Fibroblast of upper back skin (primary cell): ENCODE results near the gene SNX33.

Experiments used
- DNase-seq: peaks from one replicate; pipeline ENCODE4 v3.0.0-alpha.2; 2013

Gene SNX33

DNA sequence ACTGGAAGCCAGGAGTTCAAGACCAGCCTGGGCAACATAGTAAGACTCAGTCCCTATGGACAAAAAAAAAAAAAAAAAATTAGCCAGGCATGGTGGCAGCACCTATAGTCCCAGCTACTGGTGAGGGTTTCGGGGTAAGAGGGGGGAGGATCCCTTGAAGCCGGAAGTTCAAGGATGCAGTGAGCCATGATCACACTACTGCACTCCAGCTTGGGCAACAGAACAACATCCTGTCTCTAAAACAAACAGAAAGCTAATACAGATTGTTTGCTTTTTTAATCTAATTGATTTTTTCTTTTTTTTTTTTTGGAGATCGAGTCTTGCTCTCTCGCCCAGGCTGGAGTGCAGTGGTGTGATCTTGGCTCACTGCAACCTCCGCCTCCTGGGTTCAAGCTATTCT lies 6.1 kb upstream of the SNX33 start:
- DNase-seq, result no peak

DNA sequence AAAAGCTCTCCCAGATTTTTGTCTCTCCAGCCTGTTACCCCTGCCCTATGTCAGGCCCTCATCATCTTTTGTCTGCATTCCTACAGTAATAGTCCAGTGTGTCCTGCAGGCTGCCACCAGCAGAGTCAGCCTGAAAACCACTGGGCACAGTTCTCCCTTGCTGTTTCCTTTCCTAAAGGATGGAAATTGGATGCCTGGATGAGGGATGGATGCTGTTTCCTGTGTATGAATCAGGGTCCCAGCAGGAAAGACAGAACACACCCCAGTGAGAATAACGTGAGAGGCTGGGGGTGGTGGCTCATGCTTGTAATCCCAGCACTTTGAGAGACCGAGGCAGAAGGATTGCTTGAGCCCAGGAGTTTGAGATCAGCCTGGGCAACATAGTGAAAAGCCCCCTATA lies 3.3 kb upstream of the SNX33 start:
- peak; percentile 43 for DNase-seq

DNA sequence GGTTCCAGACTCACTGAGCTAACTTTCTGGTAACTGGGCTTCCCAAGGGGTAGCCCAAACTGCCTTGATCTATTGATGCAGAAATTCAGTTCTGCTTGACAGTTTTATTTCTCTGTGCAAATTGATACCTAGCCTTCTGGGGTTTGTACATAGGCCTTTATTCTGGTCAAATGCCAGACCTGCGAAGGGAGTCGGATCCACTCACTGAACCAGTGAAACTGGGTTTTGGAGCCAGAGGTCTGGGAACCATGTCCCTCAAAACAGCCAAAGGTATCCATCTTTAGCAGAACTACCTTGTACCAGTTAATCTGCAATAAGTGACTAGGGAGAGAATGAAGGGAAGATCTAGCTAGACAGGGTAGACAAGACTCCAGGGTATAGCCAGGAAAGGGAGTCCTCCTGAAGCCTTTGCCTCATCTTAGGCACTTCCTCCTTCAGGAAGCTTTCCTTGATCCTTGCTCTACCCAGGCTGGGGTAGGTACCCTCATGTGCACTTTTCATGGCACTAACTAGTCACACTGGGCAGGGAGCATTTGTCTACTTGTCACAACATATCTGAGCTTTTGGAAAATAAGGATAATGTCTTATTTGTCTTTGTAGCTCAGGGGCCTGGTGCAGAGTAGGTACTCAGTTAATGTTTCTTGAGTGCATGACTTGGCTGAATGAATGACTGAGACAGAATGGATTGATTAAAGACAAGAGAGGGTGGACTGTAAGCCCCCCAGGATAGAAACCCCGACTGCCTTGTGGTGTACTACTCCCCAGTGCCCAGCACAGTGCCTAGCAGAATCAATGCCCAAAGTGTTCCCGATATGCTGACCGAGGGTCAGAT lies 1.4 kb upstream of the SNX33 start:
- no peak for DNase-seq

DNA sequence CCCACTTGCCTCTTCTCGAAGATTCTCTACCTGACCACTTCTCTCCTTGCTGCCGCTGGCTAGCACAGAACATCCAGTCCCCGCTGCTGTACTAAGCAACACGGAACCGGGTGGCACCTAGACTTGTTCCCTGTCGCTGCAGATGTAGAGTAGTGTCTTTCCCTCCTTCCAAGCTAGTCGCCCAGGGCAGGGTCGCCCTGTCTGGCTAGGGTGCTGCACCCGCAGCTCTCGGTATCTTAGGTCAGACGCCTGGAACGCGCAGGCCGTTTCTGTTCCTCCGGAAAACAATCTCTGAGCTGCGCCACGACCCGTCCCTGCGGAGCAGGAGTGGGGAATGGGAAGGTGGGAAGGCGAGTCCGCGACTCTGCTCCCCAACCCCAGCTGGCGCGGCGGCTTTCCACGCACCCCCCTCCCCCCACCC lies 758 bp upstream of the SNX33 start:
- no peak for DNase-seq

DNA sequence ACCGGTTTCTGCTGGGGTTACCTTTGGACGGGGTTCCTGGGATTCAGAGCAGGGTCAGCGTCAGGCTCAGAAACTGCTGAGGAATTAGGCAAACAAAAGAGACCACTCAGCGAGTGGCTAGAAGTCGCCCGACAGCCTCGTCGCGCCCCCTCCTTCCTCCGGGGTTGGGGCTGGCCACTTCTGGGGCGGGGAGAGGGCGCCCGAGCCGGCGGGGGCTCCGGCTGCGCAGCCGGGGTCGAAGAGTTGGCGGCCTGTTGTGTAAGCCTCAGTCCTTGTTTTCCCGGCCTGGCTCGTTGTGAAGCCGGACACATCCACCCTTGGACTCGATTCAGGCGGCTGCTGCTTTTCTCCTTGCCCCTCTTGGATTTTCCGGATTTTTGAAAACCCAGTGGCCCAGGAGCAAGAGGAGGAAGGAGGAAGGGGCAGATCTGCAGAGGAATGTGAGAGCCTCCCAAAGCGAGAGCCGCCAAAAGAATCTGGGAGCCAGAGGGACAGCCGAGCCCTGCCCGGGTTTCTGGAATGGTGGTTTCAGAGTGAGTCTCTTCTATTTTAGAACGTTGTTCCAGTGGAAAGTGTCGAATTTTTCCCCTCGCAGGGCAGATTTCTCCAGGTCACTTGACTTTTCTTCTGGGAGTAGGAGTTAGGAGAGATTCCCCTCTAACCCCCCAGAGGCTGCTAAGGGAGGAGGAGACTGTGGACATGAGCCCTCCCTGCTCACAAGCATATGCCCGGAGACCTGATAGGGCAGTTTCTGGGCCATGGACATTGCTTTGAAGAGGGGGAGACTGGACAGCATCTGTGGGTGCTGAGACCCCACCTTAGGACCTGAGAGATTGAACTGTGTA lies 666 bp downstream of the SNX33 start:
- DNase-seq, result peak; percentile 37

DNA sequence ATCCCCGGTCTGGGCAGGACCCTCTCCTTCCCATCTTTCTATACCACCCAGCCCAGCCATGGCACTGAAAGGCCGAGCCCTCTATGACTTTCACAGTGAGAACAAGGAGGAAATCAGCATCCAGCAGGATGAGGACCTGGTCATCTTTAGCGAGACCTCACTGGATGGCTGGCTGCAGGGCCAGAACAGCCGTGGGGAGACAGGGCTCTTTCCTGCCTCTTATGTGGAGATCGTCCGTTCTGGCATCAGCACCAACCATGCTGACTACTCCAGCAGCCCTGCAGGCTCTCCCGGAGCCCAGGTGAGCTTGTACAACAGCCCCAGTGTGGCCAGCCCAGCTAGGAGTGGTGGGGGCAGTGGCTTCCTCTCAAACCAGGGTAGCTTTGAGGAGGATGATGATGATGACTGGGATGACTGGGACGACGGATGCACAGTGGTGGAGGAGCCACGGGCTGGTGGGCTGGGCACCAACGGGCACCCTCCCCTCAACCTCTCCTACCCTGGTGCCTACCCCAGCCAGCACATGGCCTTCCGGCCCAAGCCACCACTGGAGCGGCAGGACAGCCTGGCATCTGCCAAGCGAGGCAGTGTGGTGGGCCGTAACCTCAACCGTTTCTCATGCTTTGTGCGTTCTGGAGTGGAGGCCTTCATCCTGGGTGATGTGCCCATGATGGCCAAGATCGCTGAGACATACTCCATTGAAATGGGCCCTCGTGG lies 1.5 kb downstream of the SNX33 start:
- DNase-seq, result no peak

DNA sequence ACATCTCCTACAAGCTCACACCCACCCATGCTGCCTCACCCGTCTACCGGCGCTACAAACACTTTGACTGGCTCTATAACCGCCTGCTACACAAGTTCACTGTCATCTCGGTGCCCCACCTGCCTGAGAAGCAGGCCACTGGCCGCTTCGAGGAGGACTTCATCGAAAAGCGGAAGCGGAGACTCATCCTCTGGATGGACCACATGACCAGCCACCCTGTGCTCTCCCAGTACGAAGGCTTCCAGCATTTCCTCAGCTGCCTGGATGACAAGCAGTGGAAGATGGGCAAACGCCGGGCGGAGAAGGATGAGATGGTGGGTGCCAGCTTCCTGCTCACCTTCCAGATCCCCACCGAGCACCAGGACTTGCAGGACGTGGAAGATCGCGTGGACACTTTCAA lies 2.1 kb downstream of the SNX33 start:
- no peak for DNase-seq

DNA sequence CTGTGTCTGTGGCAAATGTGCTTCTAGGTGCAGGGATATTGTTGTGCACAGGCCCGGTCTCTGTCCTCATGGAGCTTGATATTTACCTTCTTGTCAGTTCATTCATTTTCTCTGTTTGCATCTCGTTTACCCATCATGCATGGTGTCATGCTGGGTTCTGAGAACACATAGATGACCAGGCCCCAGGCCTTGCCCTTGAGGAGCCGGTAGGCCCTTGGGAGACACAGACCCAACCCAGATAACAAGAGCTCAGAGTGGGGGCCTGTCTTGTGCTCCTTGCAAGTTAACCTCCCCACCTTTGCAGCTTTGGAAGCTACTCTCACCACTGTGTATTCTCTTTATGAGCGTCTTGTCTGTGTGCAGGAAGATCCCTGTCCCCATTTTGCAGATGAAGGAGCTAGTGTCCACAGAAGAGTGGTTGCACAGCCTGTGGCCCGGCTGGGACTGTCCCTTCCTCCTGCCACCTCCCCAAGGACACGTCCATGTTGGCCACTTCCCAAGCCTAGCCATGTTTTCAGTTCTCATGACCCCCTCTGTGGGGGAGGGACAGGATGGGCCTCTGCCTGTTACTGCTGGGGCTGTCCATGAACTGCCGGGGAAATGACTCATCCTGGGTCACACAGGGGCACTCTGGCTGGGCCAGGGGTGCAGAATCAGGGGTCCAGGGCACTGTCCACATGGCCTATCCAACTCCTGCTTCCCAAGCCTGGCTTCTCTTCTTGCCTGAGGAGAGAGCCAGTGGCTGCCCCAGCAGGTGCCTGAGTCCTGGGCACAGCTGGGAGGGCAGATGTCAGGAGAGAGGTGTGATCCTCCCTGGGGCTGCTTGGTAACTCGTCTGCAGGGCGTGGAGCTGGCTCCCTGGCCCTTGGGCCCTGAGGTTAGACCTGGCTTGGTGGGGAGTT lies 3.4 kb downstream of the SNX33 start:
- no peak for DNase-seq

DNA sequence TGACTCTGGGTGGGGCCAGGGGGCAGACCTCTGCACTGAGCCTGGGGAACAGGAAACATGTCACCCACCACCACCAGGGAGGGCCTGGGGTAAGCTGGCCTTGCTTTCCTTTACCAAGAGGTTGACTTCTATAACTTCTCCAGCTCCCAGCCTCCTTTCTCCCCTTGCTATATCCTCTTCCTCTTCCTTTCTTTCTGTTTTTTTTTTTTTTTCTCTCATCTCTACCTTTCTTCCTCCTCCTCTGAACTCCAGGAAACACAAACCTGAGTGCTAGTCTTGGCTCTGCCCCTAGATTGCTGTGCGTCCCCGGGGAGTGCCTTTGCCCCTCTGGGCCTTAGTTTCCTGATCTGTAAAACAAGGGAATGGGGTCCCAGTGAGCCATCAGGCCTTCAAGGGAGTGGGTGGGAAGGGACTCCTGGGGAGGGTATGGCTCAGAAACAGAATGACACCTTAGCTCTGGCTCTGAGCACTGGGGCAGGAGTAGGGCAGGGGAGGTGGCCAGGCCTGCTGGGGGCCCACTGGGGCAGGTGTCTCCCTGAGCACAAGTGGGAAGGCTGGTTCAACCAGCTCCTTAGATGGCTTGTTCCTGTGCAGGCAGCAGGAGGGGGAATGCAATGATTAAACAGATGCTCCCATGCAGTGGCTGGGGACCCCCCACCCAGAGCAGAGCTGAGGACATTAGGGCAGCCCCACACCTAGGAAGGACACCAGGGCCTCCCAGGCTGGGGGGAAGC lies 4.3 kb downstream of the SNX33 start:
- no peak for DNase-seq

DNA sequence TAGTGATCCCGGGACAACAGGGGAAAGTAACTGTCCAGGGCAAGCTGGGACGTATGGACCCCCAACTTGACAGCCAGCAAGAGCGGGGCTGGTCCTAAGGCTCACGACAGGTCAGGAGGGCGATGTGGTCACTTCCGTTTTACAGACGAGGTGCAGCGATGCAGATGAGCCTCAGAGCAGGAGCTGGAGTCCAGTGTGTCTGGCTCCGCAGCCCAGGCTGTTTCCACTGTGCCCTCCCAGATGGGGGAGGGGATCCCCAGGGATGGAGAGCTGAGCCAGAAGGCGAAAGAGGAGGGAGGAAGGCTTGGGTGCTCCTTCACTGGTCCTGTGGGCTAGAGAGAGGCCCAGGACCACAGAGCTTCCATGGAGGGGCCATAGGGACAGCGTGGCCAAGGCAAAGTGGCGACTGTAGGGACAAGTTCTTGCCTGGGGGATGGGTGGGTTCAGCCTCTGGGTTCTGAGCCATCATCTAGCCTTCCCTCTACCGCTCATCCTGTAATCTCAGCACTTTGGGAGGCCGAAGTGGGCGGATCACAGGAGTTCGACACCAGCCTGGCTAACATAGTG lies 5.7 kb downstream of the SNX33 start:
- no peak for DNase-seq

DNA sequence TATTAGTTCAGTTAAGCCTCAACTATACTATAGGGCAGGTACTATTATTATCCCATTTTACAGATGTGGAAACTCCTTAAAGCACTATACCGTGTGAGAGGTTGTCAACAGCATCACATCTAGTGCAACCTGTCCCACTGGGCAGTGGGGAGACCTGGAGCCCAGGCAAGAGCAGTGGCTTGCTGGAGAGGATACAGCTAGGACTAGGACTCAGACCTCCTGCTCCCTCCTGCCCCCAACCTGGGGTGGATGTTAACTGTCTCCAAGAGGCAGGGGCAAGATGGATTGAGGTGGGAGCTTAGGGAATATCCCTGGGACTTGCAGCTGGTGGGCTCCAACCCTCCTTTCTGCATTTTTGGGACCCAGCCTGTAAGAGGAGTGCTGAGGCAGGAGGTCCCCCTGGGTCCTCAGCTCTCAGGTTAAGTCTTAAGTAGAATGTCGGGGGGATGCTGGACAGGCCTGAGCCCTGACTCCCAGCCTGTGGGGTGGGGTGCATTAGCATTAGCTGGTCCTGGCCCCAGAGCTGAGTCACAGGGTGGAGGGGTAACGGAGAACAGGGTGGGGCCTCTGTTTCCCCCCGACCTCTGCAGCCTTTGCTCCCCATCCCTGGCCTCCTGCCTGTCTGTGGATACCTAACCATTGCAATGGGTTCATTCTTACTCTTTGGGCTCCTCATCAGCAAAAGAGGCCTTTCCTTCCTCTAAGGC lies 6.6 kb downstream of the SNX33 start:
- no peak for DNase-seq

DNA sequence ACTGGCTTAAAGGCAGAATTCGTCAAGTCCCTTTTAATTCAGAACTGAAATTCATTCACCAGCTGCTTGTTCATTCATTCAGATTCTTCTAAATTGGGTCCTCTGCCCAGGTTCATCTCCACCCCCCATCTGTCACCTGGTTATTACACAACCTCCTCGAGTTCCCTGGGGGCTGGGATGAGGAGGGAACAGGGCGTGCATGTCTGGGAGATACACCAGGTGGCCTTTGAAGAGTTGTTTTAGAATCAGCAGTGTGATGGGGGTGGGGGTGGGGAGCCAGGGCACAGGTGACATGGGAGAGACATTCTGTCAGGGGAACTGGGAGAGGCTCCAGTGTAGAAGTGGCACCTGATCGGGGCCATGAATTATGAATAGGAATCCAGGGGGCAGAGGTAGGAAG lies 8.2 kb downstream of the SNX33 start:
- DNase-seq, result no peak

DNA sequence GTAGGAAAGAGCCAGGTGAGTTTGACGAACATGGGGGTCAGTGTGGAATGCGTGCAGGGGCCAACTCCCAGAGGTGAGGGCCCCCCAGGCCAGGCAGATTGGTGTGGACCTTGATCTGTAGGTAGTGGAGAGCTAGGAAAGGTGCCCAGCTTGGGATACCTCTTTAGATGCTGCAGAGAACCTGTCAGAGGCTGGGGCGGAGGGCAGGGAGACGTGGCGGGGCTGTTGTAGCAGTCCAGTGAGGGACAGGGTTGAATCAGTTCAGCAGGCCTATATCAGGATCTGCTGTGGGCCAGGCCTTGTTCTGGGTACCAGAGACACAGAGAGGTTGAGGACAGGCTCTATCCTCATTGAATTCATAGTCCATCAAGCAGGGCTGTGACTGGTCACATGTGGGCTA lies 8.6 kb downstream of the SNX33 start:
- DNase-seq, result no peak

DNA sequence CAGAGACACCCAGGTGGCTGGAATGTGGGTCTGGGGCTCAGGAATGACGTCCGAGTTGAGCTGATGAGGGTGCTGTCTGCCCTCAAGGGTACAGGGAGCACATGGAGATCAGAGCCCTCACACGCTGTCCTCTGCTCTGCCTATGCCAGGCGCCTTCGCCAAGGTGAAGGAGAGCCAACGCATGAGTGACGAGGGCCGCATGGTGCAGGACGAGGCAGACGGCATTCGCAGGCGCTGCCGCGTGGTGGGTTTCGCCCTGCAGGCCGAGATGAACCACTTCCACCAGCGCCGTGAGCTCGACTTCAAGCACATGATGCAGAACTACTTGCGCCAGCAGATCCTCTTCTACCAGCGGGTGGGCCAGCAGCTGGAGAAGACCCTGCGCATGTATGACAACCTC lies 9.1 kb downstream of the SNX33 start:
- no peak for DNase-seq

DNA sequence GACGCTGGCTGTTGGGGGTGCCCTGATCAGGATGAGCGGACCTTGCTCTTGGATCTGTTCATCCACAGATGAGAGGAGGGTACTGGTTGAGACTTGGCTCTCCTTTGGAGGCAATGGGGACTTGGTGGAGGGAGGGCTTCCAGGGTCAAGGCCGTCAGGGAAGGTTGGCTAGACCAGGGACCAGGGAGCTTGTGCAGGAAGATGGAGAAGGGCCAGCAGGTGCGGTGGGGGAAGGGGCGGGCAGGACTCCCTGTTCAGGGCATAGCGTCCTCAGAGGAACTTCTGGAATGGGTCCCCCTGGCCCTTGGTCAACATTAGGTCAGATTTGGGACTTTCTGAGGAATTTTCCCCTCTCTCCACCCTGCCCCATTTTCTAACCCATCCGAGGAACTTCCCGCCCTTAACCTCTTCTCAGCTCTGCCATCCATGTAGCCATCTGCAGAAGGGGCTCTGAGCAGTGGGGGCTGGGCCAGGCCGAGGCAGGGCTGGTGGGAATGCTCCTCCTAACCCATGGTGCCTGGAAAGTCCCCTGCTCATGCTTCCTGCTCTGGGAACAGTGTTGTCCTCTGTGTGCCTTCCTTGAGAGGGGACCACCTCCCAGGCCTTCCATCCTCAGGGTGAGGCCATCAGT lies 11.5 kb downstream of the SNX33 start:
- no peak for DNase-seq

DNA sequence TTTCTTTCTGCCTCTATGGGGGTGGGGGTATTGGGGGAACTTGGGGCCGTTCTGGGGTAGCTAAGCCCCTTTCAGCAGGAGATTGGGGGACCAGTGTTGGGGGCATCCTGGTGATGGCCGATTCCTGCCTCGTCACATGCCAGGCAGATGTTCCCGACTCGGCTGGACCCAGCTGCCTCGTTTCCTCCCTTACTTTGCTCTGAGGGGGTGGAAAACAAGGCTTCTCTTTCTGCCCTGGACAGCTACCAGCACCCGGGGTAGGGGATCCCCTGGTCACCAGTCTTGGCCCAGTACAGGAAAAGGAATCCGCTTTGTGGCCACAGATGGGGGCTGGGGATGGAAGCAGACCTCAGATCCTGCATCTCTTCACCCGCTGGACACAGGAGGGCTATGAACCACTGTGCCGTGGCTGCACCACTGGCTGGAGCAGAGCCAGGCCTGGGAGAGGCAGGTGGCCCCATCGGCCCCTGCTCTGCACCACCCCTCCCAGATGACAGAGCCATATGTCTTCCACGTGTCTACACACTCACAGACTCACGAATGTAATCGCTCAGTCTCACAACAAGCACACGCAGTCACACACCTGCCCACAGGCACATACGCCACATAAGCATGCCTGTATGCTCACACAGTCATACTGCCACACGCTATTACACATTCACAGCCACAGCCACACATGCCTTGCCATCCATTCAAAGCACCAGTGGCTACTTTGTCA lies 12.4 kb downstream of the SNX33 start:
- DNase-seq, result peak; percentile 35

DNA sequence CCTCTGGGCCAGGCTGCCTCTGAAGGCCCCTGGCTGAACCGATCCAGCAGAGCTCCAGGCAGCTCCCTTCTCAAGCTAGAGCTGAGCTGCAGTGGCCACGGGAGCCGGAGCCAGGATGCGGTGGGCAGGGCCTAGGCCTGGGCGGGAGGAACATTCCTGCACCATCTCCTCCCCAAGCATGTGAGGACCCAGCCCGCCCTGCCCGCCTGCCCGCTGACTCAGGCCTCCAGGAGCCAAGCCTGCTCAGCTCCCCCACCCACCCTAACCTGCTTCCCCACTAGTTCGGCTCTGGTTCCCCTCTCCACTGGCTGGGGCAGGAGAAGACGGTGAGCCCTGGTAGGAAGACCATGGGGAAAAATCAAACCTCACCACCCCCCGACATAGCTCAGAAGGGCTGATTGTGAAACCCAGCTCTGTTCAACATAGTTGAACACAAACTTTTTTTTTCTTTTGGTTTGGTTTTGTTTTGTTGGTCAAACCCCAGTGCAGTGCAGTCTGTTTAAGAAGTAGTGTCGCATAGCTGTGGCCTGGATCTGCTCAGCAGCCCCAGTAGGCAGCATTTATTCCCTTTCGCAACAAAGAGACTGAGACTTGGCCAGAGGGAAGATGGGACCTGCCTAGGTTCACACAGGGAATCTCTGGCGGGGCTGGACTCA lies 13.5 kb downstream of the SNX33 start:
- DNase-seq, result peak; percentile 93

DNA sequence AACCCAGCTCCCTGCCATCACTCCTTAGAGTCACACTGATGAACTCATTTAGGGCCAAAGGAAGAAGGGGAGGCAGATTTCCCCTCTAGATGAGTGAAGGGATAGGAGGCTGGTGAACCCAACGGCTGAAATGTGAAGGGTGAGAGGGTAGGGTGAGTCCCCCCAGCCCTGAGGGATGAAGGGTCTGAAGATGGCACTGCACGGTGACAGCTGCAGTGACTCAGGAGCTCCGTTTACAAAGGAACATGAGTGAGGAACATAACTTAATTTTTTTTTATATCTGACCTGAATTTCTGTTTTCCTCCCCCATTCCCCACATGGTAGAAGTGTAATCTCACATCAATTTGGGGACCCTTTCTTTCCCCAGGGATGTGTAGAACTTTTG lies 14.0 kb downstream of the SNX33 start:
- no peak for DNase-seq
